ENCODE data around the gene ANKLE1.

Gene ANKLE1, protein sequence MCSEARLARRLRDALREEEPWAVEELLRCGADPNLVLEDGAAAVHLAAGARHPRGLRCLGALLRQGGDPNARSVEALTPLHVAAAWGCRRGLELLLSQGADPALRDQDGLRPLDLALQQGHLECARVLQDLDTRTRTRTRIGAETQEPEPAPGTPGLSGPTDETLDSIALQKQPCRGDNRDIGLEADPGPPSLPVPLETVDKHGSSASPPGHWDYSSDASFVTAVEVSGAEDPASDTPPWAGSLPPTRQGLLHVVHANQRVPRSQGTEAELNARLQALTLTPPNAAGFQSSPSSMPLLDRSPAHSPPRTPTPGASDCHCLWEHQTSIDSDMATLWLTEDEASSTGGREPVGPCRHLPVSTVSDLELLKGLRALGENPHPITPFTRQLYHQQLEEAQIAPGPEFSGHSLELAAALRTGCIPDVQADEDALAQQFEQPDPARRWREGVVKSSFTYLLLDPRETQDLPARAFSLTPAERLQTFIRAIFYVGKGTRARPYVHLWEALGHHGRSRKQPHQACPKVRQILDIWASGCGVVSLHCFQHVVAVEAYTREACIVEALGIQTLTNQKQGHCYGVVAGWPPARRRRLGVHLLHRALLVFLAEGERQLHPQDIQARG

DNA sequence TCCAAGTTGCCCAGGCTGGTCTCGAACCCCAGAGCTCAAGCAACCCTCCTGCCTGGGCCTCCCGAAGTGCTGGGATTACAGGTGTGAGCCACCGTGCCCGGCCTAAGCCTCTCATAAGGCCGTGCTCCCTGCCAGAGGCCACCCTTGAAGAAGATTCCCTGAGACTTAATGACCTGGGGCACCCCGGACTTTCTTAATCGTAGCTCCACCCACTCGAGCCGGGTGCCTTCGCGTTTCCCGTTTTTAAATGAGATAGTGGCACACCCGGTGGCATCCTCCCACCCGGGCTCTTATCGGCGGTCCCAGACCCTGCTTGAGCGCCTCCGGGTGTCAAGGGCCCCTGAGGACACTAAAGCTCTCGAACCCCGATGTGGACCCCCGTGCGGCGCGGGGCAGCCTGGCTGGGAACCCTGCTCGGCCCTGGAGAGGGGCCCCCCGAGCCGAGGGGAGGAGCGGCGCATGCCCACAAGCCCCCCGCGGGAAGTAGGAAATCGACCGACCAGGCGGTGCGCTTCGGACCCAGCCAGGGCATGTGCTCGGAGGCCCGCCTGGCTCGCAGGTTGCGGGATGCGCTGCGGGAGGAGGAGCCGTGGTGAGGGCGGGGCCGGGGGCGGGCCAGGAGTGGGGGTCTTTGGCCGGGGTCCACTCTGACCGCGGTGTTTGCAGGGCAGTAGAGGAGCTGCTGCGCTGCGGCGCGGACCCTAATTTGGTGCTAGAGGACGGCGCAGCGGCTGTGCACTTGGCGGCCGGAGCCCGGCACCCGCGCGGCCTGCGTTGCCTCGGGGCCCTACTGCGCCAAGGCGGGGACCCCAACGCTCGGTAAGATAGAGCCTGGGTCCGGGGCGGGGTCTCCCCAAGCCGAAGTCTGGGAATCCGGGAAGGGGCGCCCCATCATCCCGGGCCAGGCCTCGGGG is at the start of gene ANKLE1:
Gene ANKLE1, plus strand, starts transcription at position 511 of the 914 bp plus-strand sequence. Its CDS starts 20 bp downstream, at position 531.
- FAIRE-seq: peak; percentile 89
- no peak for DNase-seq (ENCODE audit: insufficient read length, low spot score)

DNA sequence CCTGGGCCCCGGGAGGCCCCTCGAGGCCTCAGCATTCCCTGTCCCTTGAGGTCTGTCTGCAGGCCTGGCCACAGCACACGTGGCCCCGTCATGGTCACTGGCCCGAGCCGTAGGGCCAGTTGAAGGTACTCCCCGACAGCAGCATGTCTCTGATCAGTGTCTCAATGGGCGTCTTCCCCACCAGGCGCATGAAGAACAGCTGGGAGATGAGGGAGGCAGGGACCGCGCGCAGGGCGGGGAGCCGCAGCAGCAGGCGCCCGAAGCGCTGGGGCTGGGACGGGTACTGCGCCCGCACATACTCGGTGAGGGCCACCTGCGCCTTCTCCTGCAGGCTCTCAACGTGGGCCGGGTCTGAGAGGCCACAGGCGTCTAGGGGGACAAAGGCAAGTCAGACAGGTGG is 49.4 kb upstream of the ANKLE1 start:
- no peak for FAIRE-seq
- DNase-seq (ENCODE audit: insufficient read length, low spot score): no peak

DNA sequence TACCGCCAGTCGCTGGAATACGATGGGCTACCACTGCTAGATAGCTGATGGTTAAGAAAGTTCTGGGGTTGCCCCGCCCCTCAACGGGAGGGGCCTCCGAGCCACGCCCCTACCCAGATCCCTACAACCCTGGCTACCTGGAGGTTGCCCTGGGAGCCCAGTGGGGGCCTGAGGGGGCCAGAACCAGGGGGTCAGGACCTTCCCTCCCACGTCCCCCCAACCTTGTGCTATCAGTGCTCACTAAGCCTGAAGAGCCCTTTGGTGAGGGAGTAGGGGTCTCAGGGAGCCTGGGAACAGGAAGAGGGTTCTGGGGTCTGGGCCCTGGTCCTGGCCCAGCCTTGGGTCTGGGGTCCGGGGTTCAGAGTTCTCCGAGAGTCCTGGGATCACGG is 46.8 kb upstream of the ANKLE1 start:
- peak; percentile 87 for FAIRE-seq
- peak; percentile 77 for DNase-seq (ENCODE audit: insufficient read length, low spot score)

DNA sequence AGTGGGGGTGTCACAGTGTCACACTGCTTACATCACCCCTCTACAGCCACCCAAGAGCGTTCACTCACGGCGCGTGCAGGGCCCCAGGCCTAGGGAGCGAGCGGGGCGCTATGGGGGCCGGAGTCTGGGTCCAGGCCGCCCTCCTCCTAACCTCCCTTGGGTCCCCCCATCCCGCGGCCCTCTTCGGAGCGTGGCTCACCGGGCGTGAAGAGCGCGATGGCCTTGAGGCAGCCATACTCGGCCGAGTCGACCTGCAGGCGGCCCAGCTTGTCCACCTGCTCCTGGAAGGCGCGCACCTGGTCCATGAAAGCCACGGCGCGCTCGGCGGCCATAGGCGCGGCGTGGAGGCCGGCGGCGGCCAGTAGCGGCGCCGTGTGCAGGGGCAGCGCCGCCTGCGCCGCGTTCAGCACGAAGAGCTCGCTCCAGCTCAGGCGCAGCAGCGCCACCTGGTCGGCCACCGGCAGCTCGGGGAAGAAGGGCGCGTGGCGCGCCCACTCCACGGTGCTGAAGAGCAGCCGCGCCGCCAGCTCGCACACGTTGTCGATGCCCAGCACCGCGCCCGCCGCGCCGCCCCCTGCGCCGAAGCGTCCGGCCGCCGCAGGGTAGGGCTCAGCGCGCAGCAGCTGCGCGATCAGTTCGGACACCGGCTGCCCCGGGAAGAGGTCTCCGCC is 46.3 kb upstream of the ANKLE1 start:
- FAIRE-seq (no peak), DNase-seq (ENCODE audit: insufficient read length, low spot score) (peak; percentile 84)

DNA sequence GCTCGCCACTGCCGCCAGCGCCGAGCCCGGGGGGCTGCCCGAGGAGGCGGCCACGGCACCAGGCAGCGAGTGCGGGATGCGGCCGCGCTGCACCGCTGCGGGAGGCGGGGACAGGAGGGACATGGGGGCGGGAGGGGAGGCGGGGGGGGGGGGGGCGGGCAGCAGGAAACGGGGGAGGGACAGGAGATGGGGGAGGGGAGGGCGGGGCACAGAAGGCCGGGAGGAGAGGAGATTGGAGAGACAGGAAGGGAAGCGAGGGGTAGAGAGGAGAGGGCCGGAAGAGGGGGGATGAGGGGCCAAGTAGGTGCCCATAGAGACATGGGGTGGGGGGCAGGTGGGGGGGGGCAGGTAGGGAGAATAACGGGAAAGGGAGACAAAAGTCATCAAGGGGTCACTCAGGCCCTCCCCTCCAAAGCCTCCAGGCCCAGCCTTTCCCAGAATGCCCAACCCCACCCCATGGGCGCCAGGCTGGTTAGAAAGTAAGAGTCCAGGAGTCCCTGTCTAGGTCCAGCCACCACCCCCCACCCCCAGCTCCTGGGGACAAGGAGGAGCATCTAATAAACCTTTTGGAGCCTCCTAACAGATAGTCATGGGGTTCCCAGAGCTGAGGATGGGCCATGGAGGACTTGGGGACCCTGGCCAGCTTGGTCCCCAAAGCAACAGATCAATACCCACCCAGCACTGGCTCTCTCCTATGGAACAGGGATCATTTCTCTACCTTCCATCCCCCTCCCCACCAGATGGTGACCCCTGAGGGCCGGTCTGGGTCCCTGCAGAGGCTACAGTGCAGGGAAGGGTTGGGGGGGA is 45.5 kb upstream of the ANKLE1 start:
- DNase-seq (ENCODE audit: insufficient read length, low spot score): no peak
- no peak for FAIRE-seq

DNA sequence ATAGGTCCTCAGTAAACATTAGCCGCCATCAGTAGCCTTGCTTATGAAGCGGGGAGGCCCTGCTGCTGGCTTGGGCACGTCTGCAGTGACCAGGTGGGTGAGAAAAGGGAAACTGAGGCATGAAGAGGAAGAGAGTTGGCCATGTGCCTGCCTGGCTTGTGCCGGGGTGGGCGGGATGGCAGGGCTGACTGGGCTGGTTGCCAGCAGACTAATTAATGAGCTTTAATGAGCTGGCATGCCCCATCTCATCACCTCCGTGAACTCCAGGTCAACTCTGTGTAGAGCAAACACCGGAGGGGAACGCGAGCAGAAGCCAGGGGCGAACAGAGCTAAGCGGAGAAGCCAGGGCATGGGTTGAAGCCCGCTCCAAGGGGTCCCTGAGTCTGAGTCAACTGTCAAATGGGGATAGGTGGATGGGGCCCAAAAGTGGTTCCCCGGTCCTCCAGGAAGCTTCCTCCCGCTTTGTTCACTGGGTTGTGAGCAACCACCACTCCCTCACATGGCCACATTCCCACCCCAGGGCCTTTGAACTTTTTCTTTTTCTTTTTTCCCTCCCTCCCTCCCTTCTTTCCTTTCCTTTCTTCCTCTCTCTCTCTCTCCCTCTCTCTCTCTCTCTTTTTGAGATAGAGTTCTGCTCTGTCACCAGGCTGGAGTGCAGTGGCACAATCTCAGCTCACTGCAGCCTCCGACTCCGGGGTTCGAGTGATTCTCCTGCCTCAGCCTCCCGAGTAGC is 44.7 kb upstream of the ANKLE1 start:
- FAIRE-seq: no peak
- DNase-seq (ENCODE audit: insufficient read length, low spot score): no peak

DNA sequence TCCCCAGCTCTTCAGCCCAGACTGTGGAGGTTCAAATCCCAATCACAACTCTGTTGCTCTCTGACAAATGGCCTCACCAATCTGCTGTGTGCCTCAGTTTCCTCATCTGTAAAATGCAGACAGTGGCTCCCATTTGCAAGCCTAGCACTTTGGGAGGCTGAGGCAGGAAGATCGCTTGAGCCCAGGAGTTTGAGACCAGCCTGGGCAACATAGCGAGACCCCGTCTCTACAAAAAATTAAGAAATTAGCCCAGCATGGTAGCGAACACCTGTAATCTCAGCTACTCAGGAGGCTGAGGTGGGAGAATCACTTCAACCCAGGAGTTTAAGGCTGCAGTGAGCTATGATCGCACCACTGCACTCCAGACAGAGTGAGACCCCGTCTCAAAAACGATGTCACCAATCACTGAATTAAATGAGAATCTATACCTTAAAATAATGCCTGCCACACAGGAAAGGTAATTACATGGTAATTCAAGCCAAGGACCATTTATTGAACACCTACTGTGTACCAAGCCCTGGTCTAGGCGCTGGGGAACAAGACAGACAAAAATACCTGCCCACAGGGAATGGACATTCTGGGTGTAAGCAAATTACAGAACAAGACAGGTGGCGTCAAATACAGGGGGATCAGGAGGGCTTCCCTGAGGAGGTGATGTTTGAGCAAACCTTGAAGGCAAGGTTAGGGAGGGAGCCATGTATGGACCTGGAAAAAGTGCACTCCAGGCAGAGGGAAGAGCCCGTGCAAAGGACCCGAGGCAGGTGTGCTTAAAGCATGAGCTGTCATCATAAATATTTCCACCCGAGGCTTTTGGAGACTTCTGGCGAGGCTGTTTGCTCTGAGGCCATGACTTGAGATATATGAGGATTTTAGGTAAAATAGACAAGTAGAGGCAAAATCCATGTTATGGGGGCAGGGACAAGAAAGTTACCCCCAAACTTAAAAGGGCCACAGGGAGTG is 43.7 kb upstream of the ANKLE1 start:
- DNase-seq (ENCODE audit: insufficient read length, low spot score) (no peak), FAIRE-seq (no peak)

DNA sequence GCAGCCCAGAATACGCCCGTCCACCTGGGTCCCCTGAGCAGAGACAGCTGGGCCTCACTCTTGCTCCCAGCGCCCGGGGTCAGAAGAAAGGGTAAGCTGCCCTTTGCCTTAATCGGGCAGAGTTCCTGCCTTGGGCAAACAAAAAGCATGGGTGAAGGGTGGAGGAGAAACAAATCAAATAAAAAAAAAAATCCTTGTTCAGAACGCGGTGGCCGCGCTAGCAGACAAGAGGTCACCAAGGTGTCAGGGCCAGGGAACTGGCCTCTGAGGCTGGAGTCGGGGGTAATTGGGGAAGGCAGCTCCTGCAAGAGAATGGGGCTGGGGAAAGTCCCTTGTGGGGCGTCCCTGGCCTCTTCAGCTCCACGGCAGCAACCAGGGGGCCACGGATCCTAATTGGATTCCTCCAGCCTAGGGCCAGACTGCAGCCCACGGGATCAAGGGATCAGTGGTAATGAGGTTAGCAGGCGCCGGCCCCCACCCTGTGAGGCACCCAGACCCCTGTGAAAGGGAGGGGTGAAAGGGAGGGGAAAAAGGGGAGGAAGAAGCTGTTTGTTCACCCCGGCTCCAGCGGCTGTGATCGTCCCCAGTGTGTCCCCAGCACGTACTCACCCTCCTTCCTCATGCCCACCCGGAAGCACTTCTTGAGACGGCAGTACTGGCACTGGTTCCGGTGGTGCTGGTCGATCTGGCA is 41.5 kb upstream of the ANKLE1 start:
- DNase-seq (ENCODE audit: insufficient read length, low spot score) (no peak), FAIRE-seq (no peak)

DNA sequence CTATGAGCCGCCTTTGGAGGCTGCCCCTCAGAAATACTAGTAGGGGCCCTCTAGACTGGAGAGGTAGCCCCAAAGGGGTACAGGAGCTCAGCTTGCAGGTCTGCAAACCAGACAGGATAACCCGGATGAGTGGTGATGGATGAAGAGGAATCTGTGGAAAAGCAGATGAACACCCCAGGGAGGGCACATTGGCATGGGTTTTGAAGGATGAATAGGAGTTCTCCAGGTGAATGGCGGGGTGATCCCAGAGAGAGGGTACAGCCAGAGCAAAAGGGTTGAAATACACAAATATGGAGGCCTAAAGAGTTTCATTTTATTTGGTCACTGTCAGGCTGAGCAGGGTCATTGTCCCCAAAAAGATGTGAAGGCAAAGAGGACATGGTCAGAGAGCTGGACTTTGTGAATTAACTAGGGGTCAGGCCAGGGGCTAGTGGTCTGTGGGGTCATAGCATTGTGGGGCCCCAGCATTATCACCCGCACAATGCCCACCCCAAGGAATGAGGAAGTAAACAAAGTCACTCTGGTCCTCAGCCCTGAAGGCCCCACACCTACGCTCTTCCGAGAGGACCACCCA is 40.8 kb upstream of the ANKLE1 start:
- FAIRE-seq (no peak), DNase-seq (ENCODE audit: insufficient read length, low spot score) (no peak)

DNA sequence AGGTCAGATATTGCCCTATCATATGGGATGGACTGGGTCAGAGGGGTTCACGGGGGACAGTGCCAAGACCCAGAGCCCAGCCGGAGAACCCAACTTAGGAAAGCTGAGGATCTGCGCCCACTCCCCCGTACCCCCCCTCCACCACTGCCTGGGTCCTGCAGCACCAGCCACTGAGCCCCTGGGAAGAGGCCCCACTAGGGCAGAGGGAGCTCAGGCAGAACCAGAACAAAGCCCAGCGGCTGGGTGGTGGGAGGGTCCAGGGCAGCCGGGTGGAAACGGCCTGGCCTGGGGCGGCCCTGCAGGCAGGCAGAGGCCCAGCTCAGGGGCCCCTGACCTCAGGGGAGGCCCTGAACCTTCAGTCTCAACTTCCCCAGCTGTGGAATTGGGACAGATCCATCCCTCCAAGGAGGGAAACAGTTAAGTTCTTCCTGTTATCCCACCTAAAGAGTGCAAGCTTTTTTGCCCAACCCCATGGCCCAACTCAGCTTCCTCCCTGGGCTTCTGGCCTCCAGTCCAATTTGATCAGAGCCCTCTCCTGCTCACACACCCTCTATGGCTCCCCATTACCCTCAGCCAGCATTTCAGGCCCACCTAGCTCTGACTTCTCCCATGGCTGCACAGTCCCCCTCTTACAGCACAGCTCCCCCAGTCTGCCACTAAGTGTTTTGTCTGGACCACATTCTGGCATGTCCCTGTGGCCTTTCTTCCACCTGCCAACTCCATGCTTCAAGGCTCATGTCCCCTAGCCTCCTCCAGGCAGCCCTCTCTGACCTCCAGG is 39.1 kb upstream of the ANKLE1 start:
- DNase-seq (ENCODE audit: insufficient read length, low spot score) (no peak), FAIRE-seq (no peak)

DNA sequence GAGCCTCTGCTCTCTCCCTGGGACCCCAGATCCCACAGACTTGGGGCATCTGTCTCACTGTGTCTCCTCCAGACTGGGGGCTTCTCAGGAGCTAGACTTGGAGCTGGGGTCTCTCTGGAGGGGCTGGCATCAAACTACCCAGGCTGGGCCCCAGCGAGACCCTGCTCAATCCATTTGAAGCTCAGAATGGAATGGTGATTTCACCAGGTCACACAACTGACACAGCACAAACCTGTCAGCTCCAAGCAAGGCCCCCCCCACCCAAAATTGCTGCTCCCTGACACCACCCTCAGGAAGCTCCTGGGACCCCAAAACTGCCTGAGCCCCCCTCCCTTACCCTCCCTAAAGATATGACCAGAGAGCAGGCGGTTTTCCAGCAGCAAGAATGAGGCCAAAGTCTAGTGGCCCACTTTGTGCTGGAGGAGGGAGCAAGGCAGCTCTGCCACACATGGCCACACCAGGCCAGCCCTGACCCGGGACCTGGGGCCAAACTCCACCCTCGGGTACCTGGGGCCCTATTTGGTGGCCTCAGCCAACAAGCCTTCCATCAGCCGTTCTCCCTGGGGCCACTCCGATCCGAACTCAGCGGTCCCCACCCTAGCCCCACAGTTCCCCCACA is 38.4 kb upstream of the ANKLE1 start:
- DNase-seq (ENCODE audit: insufficient read length, low spot score) (no peak), FAIRE-seq (no peak)

DNA sequence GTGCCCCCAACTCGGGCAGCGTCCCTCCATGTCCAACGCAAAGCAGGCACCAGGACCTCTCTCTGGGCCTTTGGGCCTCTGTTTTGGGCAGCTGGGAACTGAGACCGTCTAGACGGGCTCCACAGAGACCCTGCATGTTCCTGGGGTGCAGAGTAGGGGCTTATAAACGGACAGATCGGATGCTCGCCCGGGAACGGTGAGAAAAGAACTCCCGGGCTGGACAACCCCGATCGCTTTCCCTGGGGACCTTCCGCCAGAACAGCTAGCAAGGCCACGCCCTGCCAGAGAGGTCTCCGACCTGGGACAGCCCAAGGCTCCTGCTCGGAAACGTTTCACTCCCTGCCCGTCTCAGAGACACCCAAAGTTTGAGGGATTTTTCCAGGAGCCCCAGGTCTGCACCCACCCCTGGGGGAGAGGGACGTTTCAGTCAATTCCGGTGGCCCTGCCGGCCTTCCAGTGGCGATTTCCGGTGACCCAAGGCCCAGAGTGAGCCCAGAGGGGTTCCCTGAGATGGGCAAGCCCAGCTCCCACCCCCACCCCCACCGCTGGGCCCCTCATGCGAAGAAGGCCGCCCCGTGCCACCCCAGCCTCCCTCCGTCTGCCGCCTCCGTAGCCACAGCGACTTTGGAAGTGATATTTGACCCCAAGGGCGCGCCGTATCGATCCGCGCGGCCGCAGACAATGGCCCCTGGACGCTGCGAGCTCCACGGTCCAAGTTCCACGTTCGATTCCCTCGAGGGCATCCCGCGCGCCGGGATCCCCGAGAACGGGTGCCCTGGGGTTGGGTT is 37.7 kb upstream of the ANKLE1 start:
- DNase-seq (ENCODE audit: insufficient read length, low spot score) (no peak), FAIRE-seq (no peak)

DNA sequence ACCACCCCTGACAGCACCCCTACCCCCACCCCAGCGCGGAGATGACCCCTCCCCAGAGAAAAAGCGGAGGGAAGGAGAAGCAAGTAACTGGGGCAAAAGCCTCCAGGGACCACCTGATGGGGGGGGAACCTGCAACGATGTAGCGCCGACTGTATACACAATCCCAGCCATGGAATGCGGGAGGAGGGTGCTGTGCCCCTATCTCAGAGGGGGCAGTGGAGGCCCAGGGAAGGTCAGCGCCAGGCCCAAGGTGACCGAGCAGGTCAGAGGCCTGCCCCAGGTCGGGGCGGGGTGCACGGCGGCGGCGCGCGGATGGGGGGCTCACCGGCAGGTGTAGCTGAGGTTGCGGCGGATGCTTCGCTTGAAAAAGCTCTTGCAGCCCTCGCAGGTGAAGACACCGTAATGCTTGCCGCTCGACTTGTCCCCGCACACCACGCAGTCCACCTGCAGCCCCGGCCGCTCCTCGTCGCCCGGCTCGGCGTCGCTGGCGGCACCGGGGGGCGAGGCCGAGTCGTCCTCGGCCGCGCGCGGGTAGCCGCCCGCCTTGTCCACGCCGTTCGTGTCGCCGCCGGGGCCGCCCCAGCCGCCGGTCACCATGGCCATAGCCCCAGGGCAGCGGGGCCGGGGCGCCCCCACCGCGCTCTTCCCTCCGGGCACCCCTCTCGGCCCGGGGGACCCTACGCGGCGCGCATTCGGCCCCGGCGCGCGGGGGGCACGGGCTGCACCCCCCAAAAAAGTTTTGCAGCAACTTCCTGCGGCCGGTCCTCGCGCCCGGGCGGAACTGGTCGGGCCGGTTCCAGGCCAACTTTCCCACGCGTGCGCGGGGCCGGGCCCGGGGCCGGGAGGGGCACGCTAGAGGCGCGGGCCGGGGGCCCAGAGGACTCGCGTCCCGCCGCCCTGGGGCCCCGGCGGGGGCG is 36.8 kb upstream of the ANKLE1 start:
- DNase-seq (ENCODE audit: insufficient read length, low spot score) (no peak), FAIRE-seq (no peak)

DNA sequence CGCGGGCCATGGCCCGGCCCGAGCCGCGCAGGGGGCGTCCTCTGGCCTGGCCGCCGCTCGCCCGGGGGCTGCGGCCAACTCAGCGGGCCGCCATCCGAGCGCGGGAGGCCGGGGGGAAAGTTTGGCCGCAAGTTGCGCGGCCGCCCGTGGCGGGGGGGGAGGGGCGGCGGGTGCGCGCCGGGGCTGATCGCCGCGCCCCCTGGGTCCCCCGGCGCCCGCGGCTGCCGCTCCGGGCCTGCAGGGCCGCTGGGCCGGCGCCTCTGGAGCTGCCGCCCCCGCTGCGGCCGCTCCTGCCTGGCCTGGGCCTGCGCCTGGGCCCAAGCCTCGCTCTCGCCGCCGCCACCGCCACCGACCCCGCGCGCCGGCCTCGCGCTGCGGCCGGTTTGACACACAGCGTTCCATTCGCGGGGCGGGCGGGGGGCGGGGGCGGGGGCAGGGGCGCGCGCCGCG is 36.1 kb upstream of the ANKLE1 start, which contains the start of gene NR2F6:
Gene NR2F6, minus strand, starts transcription at position 385 of the 450 bp plus-strand sequence. CDS start 699 bp downstream, outside the sequence.
- no peak for FAIRE-seq
- peak; percentile 93 for DNase-seq (ENCODE audit: insufficient read length, low spot score)
